NCI-H1092 treated with DMSO at 0.1 percent for 48 hours (cell line): ENCODE data around the gene TOGARAM2.

Experiments used
- DNase-seq: peaks from one replicate; lab custom pipeline; 2025; lab: John Stamatoyannopoulos, UW

TOGARAM2 gene

DNA sequence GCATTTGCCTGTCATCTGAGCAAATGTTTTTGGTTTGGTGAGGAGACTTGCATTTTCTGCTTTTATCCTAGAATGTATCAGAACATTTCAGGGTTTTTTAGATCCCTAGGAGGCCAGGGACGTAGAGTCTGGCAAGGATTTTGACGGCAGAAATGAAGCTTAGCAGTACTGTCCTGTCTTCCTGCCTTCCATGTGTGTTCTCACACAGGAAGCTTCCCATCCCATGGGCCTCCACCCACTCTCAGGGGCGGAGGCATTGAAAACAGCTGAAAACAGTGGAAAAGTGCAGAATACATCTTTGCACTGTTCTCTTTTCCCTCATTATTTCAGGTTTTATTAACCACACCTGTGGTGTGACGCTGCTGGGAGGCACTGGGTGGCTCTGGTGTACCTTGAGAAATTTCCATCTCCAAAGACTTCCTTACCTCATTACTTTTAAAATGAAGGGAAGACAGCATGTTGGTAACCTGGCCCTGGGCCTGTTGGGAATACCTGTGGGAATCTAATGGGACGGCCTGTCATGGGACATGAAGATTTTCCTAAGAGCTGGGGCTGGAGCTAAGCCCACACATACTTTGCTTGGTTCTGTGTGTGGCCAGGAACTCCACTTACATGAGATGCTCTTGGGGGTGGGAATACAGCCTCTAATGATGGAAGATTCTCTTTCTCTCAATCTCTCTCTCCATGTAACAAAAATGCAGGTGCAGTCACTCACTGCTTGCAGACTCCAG is 72.7 kb downstream of the TOGARAM2 start:
- no peak for DNase-seq

GRCh38 chr2:29054430-29054829 is 73.3 kb downstream of the TOGARAM2 start:
- no peak for DNase-seq

DNA sequence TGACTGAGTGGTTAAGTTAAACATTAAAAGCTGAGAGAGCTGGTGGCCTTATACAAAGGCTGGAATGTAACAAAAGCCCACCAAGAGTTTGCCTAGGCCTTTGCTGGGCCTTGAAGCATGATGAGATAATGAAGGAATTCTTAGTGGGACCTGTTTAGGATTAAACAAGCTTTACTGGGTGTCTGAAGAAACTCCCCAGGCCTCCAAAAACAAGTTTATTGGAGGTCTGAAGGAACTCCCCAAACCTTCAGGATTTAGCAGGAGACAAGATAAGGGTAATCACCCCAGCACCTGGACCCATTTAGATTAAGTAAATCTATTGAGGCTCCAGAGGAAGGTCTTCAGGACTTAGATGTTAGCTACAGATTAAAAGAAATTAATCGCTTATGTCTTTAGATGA is 74.5 kb downstream of the TOGARAM2 start:
- no peak for DNase-seq

- DNase-seq: no peak
Observed at GRCh38 chr2:29056452-29056851, 75.4 kb downstream of the TOGARAM2 start.

- DNase-seq: no peak
Observed at GRCh38 chr2:29057006-29057405, 75.9 kb downstream of the TOGARAM2 start.

- DNase-seq: no peak
Observed at GRCh38 chr2:29059624-29060023, 78.5 kb downstream of the TOGARAM2 start.

DNA sequence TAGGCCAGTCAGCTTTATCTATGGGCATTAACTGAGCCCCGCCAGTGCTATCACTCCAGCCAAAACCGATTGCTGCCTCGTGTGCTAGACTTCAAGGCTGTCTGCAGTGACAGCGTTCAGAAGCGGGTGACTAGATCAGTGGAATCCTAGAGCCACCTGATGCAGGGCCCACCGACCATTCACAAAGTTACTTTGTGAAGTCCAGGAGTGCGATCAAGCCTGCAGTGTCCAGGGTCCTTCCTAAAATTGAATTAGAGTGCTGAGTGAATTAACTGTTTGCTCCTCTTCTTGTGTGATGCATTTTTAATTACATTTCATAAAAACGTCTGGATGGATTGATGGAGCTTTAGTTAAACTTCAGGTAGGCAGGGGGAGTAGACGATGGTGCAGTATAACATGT is 79.3 kb downstream of the TOGARAM2 start:
- no peak for DNase-seq

DNA sequence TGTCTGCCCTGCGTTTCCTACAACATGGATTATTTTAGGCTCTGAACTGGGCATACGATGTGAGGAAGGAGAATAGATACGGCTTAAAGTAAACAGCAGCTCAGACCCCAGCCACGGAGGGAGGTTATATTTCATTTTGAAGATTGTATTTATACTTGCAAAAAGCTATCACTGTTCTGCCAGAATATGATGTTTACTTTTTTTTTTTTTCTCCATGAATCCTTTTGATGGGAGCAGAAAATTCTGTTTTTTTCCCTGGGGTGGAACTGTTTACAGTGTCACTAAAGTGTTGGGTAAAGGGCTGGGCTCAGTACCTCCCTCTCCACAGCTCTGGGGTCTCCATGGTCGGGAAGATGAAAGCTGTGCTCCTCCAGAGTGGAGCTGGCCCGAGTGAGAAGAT is 80.1 kb downstream of the TOGARAM2 start:
- peak; percentile 23 for DNase-seq

DNA sequence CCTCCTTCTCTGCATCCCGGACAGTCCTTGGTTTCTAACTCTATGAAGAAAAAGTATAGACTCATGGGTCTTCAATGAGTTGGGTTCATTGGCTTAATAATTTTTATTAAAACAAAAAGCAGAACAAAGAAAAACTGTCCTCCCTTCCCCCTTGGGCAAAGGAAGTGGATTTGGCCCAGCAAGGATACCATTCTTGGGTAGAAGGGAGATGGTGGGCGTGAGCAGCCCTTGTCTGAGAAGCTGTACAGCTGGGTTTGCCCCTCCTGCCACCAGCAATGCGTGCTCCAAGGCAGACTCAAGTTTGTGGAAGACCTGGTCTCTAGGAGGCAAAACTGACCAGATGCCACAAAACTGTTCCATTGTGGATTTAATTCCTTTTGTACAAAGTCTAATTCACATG is 80.5 kb downstream of the TOGARAM2 start:
- DNase-seq: no peak

- DNase-seq: no peak
Observed at GRCh38 chr2:29062371-29062770, 81.3 kb downstream of the TOGARAM2 start.

DNA sequence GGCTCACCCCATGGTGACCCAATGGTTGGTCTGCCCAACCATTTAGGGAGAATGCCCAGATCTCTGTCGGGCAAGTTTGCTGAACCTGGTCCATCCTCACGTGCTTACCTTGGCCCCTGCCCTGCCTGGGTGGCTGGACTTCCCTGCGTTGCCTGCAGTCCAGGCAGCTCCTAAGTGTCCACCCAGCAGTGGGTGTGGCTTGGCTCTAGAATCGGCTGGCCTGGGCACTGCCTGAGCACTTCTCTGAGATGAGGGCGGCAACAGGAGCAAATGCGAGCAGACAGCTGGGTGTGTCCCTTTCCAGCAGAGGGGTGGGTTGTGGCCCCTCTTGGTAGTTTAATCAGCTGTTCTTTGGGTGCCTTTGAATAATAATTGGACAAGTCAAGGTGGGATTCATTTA is 82.0 kb downstream of the TOGARAM2 start:
- DNase-seq: no peak

GRCh38 chr2:29063646-29064345 is 82.7 kb downstream of the TOGARAM2 start:
- DNase-seq: no peak

DNA sequence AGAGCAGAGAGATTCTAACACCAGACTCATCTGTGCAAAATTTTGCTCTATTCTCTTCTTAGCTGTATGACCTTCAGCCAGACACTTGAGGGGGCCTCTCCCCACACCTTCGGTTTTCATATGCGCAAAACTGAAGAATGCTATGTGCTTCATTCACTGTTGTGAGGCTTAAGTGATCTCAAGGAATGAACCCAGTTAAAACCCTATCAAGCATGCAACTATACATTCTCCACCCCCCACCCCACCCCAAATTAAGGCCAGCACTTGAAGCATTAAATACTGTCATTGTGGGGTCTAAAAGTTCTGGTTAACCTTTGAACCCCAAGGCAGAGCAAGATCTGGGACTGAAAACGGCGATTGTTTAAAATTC is 83.2 kb downstream of the TOGARAM2 start:
- DNase-seq: no peak

GRCh38 chr2:29064746-29065067 is 83.6 kb downstream of the TOGARAM2 start:
- no peak for DNase-seq

DNA sequence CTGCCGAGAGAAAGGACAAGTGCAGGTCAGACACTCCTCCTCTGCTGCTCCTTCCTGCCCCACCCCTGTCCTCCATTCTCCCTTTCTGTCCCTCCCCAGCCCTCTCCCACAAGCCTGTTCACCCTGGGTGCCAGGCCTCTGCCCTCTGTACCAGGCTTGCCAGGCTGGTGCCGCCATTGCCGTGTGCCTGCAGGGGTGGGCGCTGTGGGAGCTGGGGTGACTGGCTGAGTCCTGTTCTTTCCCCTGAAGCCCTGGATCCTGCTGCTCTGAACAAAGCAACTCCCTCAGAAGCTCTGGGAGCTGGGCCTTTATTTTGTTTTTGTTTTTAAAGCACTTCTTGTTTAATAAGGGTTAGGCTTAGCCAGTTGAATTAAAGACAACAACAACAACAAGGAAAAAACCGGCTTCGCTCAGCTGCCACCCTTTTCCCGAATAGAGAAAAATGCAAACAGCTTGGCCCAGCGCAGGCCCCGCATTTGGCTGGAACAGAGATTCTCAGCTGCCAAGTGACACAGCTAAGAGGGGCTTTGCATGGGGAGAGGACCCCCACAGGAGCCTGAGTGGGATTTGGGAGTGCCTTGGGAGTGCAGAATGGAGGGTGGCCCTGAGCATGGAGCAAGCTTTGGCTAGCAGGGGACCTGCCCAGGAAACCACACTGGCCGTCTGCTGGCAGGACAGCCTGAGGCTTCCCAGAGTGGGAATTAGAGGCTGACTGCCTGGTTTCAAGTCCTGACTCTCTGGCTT is 84.1 kb downstream of the TOGARAM2 start:
- no peak for DNase-seq

- DNase-seq: no peak
Observed at GRCh38 chr2:29066271-29066860, 85.3 kb downstream of the TOGARAM2 start.

GRCh38 chr2:29066997-29067605 is 86.0 kb downstream of the TOGARAM2 start:
- no peak for DNase-seq

GRCh38 chr2:29068513-29068912 is 87.4 kb downstream of the TOGARAM2 start:
- DNase-seq: no peak

DNA sequence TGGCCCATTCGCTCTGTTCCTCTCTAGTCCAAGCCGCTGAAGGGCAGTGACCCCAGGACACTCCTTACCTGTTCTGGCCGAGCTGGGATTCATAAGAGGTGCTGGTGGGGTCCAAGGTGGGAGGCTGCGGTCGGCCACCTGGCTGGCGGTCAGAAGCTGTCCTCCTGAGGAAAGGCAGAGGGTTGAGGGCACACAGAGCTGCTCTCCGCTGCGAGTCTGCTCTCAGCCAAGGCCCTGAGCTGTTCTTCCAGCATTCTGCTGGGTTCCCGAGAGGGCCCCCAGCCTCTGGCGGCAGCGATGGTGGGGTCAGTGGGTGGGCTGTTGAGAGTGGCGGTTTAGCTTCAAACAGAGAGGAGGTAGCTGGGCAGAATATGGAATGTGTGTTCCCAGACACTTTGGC is 89.4 kb downstream of the TOGARAM2 start:
- no peak for DNase-seq

DNA sequence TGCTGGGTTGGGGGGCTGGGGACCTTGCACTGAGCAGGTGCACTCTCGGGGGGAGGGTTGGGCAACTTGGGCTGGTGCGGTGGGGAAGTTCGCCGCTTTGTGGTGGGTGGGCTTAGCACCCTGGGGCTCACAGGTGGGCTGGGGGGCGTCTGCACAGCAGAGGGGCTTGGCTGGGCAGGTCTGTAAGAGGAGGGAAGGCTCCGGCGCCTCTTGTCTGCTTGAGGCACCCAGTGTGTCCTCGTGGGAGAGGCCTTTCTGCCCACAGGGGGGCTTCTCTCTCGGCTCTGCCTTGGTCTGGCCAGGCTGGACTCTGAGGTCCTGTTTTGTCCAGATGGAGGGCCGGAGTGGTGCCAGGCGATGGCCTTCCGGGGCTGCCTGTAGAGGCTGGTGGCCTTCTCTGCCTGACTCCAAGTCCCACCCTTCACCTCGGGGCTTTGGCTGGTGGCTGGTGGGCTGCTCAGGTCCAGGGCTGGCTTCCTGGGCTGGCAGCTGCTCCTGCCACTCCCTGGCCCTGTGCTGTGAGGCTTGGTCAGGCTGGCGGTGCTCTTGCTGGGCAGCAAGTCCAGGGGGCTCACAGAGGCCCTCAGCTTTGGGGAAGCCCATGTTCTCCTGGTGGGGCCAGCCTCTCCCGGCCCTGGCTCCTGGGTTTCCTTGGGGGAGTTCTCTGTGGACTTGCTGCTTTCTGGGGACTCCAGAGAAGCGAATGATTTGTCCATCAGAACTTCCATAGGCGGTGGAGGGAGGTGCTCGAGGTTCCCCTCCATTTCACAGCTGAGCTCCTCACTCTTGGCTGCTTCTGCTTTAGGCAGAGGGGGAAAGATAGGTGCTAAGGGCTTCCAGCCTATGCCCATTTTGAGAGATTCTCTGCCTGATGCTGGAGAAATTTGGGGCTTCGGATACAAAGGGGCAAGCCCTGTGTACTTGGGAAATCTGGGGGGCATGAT is 90.2 kb downstream of the TOGARAM2 start:
- no peak for DNase-seq

GRCh38 chr2:29072251-29072650 is 91.2 kb downstream of the TOGARAM2 start:
- no peak for DNase-seq
